Breast epithelium (tissue), 4 donors: ENCODE measurements around the gene WDTC1. TPM values are rescaled to one million over a fixed set of nuclear protein-coding genes. Genes with fewer than 3 reads are reported as not detected.
A peak's percentile ranks its signal among the peaks of the same experiment; 100 is the strongest.

Experiments used
- DNase-seq, 2 donors: peaks; one replicate each; pipeline ENCODE4 v3.0.0-alpha.2; 2019; ENCODE audit warnings: low spot score in 2 of 2
- H3K27ac ChIP-seq, 2 donors: fragments of 200-600 bp; sonication (generic) in 1 of 2; one replicate each; pipeline ENCODE4 v1.5.1; 2016 to 2019; ENCODE audit warnings: mild to moderate bottlenecking in 1 of 2
- H3K27me3 ChIP-seq, 2 donors: fragments of 200-600 bp; sonication (generic) in 1 of 2; one replicate each; pipeline versions ENCODE4 v1.5.1 to v1.6.0; 2017 to 2019; ENCODE audit warnings: control low read depth in 1 of 2, mild to moderate bottlenecking in 1 of 2
- H3K36me3 ChIP-seq: fragments of 200-600 bp; one replicate; pipeline ENCODE4 v1.5.1; 2019
- H3K4me1 ChIP-seq, 2 donors: fragments of 200-600 bp; sonication (generic); one replicate each; pipeline ENCODE4 v1.5.1; 2016 to 2019; ENCODE audit warnings: control low read depth in 1 of 2
- H3K4me3 ChIP-seq, 3 donors: fragments of 200-600 bp; sonication (generic); 1 replicate in 2 of 3; 2 replicates in 1 of 3; pipeline ENCODE4 v1.5.1; 2016 to 2019; ENCODE audit warnings: mild to moderate bottlenecking in 3 of 3, moderate library complexity in 2 of 3
- H3K9me3 ChIP-seq, 2 donors: fragments of 200-600 bp; sonication (generic) in 1 of 2; one replicate each; pipeline ENCODE4 v1.5.1; 2016 to 2019; ENCODE audit warnings: control low read depth in 1 of 2
- POLR2A ChIP-seq: fragments of 450-650 bp; IDR thresholded peaks from one replicate; pipeline ENCODE4 v1.6.1; 2016; ENCODE audit warnings: antibody characterized with exemption, mild to moderate bottlenecking, moderate library complexity
- POLR2AphosphoS5 ChIP-seq, 3 donors: sonication (generic); formaldehyde crosslinking; IDR thresholded peaks; one replicate each; pipeline ENCODE4 v1.6.1; 2017; ENCODE audit warnings: antibody characterized with exemption in 3 of 3
- intact Hi-C: fragments of 100-400 bp; cut with DNase I; formaldehyde crosslinking; loops from one replicate; pipeline ENCODE4 v1.15.1; 2023; ENCODE audit warnings: low total_unique reads
- total RNA-seq, 3 donors: library from RNA; depleted of rRNA; stranded (reverse); fragments of >200 nt; gene quantifications; one replicate each; pipeline ENCODE4 v1.1.0, GENCODE V29; 2016
- TF ChIP-seq, protein P1 (sequence below), 3 donors: fragments of 450-650 bp; IDR thresholded peaks; one replicate each; pipeline ENCODE4 v1.5.1; 2016 to 2017; ENCODE audit warnings: antibody characterized with exemption in 3 of 3, mild to moderate bottlenecking in 3 of 3, moderate library complexity in 3 of 3

Gene WDTC1
- total RNA-seq, 3 donors from 2014 or later, result 31.5 to 34.2 (median 33.4) TPM

DNA sequence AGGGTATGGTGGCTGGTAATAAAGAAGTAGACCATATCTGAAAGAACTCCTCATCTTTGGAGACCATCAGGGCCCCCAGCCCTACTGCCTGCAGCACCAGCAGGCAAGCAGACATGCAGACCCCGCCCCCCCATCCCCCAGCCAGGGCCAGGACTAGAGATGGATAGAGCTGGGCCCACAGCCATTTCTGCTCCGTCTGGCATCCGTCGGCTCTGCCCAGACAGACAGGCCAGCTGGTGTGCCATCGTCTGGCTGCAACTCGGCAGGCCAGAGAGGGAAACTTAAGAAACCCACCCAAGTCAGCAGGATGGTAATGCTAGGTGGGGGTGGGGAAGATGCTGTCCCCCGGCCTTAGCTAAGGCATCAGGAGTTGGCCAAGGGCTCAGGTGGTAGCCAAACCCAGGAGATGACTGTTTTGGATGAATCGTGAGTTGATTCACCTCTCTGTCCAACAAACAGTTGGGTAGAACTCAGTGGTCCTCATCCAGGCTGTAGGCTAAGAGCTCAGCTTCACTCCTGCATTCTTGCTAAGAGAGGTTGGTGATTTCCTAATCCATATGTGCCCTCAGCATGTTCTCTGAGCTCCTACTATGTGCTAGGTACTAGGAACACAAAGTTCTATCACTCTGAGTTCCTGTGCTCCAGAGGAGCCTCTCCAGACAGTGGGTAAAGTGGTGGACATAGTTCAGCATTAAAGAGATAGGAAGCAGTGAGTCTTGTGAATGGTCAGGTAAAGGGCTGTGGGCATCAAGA lies 64.4 kb downstream of the WDTC1 start:
- Histone ChIP-seq H3K27ac (peak overlapping the region; percentile 91 to 94), H3K36me3 (peaks cover 4% of the 10 kb centered on the region)
- intact Hi-C loops, result no loop called here

DNA sequence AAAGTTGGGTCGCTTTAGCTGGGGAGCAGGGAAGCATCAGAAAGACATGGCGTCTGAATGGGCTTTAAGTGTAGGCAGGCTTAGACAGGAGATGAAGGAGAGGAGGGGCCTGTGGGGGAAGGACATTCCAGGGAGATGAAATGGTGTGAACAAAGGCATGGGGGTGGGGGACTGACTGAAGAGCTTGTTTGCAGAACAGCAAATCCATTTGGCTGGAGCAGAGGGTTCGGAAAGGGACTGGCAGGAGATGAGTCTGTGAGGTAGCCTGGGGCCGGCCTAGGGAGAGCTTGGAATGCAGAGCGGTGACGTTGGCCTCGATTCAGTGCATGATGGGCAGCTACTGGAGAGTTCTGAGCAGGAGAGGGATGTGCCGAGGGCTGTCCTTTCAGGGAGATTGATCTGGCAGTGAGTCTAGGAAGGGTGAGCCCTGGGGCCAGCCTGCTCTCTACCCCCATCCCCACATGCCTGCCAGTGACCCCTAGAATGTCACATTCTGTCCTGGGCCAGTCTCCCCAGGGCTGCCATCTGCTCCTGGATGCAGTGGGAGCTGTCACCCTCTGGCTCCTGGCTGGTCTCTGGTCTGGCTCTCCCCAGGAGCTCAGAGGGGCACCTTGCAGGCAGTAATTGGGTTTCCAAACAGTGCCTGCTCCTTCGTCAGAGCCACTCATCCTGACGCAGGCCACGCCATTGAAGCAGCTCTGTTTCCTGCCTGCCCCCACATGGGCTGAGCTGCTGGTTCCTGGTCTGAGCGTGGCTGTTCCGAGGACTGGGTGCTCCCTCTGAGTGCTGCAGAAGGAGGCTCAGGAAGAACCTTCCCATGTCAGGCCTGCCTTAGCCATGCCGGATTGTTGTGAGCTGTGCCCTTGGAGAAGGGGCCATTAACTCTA lies 65.2 kb downstream of the WDTC1 start:
- Histone ChIP-seq H3K36me3 (no peaks in the 10 kb centered on the region), H3K4me1 (peaks cover 23% of the 10 kb centered on the region in 2 donors), H3K27me3 (no peaks in the 10 kb centered on the region), H3K4me3 (peak overlapping the region in 1 of 3 donors; percentile 1), H3K9me3 (no peaks in the 10 kb centered on the region), H3K27ac (peak overlapping the region; percentile 91 to 94)
- intact Hi-C loops, result loop anchor here (5.0 to 10.0 kb wide), 3 partner anchors 65 to 882 kb away; partner anchors contain the start of genes GPR3 and MAP3K6
- TF ChIP-seq POLR2A (no peak), POLR2AphosphoS5 (IDR thresholded peaks at IDR 0.05) (peak in 2 of 3 donors; percentile 41 to 49)
- peak; percentile 93 to 97 for DNase-seq

More for the DNA sequence above, 64.4 kb downstream of the WDTC1 start:
- no peak for TF ChIP-seq POLR2AphosphoS5 (IDR thresholded peaks at IDR 0.05)
- TF ChIP-seq, protein P1, sequence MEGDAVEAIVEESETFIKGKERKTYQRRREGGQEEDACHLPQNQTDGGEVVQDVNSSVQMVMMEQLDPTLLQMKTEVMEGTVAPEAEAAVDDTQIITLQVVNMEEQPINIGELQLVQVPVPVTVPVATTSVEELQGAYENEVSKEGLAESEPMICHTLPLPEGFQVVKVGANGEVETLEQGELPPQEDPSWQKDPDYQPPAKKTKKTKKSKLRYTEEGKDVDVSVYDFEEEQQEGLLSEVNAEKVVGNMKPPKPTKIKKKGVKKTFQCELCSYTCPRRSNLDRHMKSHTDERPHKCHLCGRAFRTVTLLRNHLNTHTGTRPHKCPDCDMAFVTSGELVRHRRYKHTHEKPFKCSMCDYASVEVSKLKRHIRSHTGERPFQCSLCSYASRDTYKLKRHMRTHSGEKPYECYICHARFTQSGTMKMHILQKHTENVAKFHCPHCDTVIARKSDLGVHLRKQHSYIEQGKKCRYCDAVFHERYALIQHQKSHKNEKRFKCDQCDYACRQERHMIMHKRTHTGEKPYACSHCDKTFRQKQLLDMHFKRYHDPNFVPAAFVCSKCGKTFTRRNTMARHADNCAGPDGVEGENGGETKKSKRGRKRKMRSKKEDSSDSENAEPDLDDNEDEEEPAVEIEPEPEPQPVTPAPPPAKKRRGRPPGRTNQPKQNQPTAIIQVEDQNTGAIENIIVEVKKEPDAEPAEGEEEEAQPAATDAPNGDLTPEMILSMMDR (IDR thresholded peaks at IDR 0.05), result no peak
- TF ChIP-seq POLR2A, result no peak
- Histone ChIP-seq H3K4me1 (peaks cover 23% of the 10 kb centered on the region in 2 donors), H3K9me3 (no peaks in the 10 kb centered on the region), H3K27me3 (no peaks in the 10 kb centered on the region), H3K4me3 (no peak overlapping the region)
- no peak for DNase-seq

DNA sequence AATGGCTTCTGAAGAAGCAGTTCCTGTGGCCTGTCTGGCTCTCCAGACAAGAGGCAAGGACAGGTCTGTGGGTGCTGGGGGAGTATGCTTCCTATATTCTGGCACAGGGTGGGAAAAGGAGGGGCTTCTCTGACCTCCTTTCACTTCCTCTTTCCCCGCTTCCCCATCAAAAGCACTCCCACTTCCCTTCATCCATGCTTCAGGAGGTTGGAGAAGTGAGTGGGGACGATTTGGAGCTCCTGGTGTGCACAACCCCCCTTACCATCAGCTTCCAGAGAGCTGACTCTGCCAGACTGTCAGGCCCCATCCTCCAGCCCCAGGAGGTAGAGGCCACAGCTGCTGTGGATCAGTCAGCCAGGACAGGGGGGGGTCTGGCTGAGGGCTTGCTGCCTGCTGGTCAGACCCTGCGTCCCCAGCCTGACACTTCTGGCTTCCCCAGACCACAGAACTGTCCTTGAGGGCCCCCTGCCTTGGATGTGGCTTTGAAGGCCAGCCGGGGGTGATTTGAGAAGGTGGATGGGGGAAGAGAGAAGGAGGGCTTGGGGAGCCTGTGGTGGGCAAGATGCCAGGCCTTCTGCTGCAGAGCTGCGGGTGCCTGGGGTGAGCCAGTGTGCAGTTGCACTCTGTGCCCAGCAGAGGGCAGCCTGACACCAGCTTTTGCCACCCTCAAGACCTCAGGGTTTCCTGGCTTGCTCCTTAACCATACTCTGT lies 66.1 kb downstream of the WDTC1 start:
- intact Hi-C loops, result loop anchor here (5.0 to 10.0 kb wide), 3 partner anchors 64 to 883 kb away; partner anchors contain the start of genes GPR3 and MAP3K6
- H3K9me3 ChIP-seq, result no peaks in the 10 kb centered on the region
- H3K4me3 ChIP-seq, result no peak overlapping the region
- no peaks in the 10 kb centered on the region for H3K27me3 ChIP-seq
- H3K4me1 ChIP-seq, result peaks cover 23% of the 10 kb centered on the region in 2 donors
- peak overlapping the region; percentile 91 to 94 for H3K27ac ChIP-seq
- no peaks in the 10 kb centered on the region for H3K36me3 ChIP-seq
- DNase-seq, result peak; percentile 80 to 82
- TF ChIP-seq POLR2A (no peak), POLR2AphosphoS5 (IDR thresholded peaks at IDR 0.05) (peak; percentile 44 to 55 (median 50))
- TF ChIP-seq, protein P1 (IDR thresholded peaks at IDR 0.05), result peak; percentile 99

DNA sequence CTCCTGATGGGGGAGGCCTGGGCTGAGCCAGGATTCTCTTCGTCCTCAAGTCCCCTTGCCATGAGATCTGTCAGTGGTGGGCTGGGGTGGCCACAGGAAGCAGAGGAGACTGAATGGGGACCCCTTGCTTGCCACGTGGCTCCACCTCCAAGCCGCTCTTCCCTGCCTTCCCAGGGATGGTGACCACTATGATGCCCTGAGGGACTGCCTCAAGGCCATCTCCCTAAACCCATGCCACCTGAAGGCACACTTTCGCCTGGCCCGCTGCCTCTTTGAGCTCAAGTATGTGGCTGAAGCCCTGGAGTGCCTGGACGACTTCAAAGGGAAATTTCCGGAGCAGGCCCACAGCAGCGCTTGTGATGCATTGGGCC lies 66.6 kb downstream of the WDTC1 start:
- H3K9me3 ChIP-seq, result no peaks in the 10 kb centered on the region
- H3K27ac ChIP-seq, result peak overlapping the region; percentile 91 to 94
- DNase-seq, result no peak
- intact Hi-C loops, result loop anchor here (5.0 to 10.0 kb wide), 3 partner anchors 64 to 884 kb away; partner anchors contain the start of genes GPR3 and MAP3K6
- TF ChIP-seq POLR2A, result no peak
- TF ChIP-seq, protein P1 (IDR thresholded peaks at IDR 0.05), result no peak
- TF ChIP-seq POLR2AphosphoS5 (IDR thresholded peaks at IDR 0.05), result no peak
- H3K4me1 ChIP-seq, result peaks cover 23% of the 10 kb centered on the region in 2 donors
- no peaks in the 10 kb centered on the region for H3K36me3 ChIP-seq
- no peak overlapping the region for H3K4me3 ChIP-seq
- H3K27me3 ChIP-seq, result no peaks in the 10 kb centered on the region

DNA sequence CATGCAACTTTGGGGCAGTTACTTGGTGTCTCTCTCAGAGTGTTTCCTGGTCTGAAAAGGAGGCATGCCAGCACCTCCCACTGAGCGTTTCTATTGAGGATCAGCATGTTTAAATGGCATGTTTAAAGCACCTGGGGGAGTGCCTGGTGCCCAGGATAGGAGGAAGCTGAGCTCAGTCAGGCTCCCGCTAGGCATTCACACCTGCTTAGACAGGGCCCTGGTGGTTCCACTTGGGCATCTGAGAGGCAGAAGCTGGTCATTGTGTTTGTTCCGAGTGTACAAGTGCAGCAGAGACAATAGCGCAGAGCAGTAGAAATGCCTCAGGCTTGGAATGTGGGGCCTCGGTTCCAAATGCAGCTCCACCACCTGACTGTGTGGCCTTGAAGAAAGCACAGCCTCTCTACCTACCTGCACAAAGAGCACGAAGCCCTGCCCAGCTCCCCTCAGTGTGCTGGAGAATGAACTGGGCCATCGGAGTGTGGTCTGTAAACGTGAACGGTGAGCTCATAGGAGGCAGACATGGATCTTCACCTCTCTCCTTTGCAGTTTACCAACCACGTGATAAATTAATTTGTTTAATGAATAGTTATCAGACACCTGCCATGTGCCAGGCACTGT lies 67.3 kb downstream of the WDTC1 start:
- Histone ChIP-seq H3K36me3 (no peaks in the 10 kb centered on the region), H3K27ac (peak overlapping the region; percentile 91 to 94), H3K4me1 (peaks cover 23% of the 10 kb centered on the region in 2 donors), H3K4me3 (no peak overlapping the region), H3K27me3 (no peaks in the 10 kb centered on the region), H3K9me3 (no peaks in the 10 kb centered on the region)
- no peak for DNase-seq
- no peak for TF ChIP-seq POLR2A
- TF ChIP-seq, protein P1 (IDR thresholded peaks at IDR 0.05), result no peak
- no peak for TF ChIP-seq POLR2AphosphoS5 (IDR thresholded peaks at IDR 0.05)
- intact Hi-C loops, result loop anchor here (5.0 to 10.0 kb wide), 3 partner anchors 63 to 884 kb away; partner anchors contain the start of genes GPR3 and MAP3K6
